CD4-positive, alpha-beta T cell (primary cell): ENCODE measurements around the gene BCHE. TPM values are rescaled to one million over a fixed set of nuclear protein-coding genes. Genes with fewer than 3 reads are reported as not detected.

Source experiments
- ATAC-seq: fragments of 200-7000 bp; cut with Tn5 transposase; one replicate; pipeline ENCODE4 v1.10.0; 2022; ENCODE audit warnings: mild to moderate bottlenecking; ENCODE audit not compliant: poor library complexity
- CTCF ChIA-PET: fragments of 350-600 bp; sonication (Branson Sonifier 250); formaldehyde crosslinking; loops from one replicate; lab custom pipeline; 2021; ENCODE audit warnings: antibody characterized with exemption, inconsistent platforms; lab: Charles Lee
- POLR2A ChIA-PET: fragments of 350-600 bp; sonication (Branson Sonifier 250); formaldehyde crosslinking; loops from one replicate; lab custom pipeline; 2021; ENCODE audit warnings: antibody characterized with exemption, inconsistent platforms; lab: Charles Lee
- DNase-seq, 14 experiments: peaks; one replicate each; pipeline ENCODE4 v3.0.0-alpha.2; 2013 to 2020; ENCODE audit warnings: mixed read lengths in 2 of 14
- H3K27ac ChIP-seq, 2 donors: one replicate each; pipeline versions ENCODE4 v1.5.1 to v1.7.0; 2013; ENCODE audit warnings: low read length in 2 of 2, low read depth in 1 of 2, mild to moderate bottlenecking in 1 of 2
- H3K27me3 ChIP-seq, 2 experiments: 1 replicate in 1 of 2; 2 replicates in 1 of 2; pipeline versions ENCODE4 v1.6.1 to v1.7.0; 2013; ENCODE audit warnings: low read length in 2 of 2, control low read depth in 1 of 2, mild to moderate bottlenecking in 1 of 2, moderate library complexity in 1 of 2; ENCODE audit not compliant: insufficient read depth in 2 of 2, control insufficient read depth in 1 of 2
- H3K36me3 ChIP-seq: one replicate; pipeline ENCODE4 v1.6.1; 2013; ENCODE audit warnings: low read length, control low read depth; ENCODE audit not compliant: insufficient read depth
- H3K4me1 ChIP-seq: one replicate; pipeline ENCODE4 v1.6.1; 2013; ENCODE audit warnings: low read length, control low read depth; ENCODE audit not compliant: insufficient read depth
- H3K4me3 ChIP-seq: one replicate; pipeline ENCODE4 v1.5.1; 2013; ENCODE audit warnings: mild to moderate bottlenecking, low read length, moderate library complexity
- H3K9me3 ChIP-seq, 2 experiments: 1 replicate in 1 of 2; 2 replicates in 1 of 2; pipeline versions ENCODE4 v1.6.1 to v1.7.0; 2013; ENCODE audit warnings: low read length in 2 of 2, mild to moderate bottlenecking in 2 of 2, control low read depth in 1 of 2, moderate library complexity in 1 of 2; ENCODE audit not compliant: control insufficient read depth in 1 of 2, insufficient read depth in 1 of 2
- H3K27ac Mint-ChIP-seq: one replicate; pipeline ENCODE4 v1.8.0; 2020; ENCODE audit warnings: mixed read lengths
- H3K27me3 Mint-ChIP-seq: one replicate; pipeline ENCODE4 v1.8.0; 2021; ENCODE audit warnings: mixed read lengths
- H3K36me3 Mint-ChIP-seq: one replicate; pipeline ENCODE4 v1.8.0; 2021; ENCODE audit warnings: low read depth, mixed read lengths
- H3K4me1 Mint-ChIP-seq: one replicate; pipeline ENCODE4 v1.8.0; 2021; ENCODE audit warnings: low read depth, mixed read lengths
- H3K4me3 Mint-ChIP-seq: one replicate; pipeline ENCODE4 v1.8.0; 2020; ENCODE audit warnings: mild to moderate bottlenecking, mixed read lengths
- H3K9me3 Mint-ChIP-seq: one replicate; pipeline ENCODE4 v1.8.0; 2020; ENCODE audit warnings: mixed read lengths
- intact Hi-C, 2 experiments: fragments of 100-400 bp; cut with DNase I in 1 of 2; cut with micrococcal nuclease in 1 of 2; formaldehyde crosslinking; loops; one replicate each; pipeline versions ENCODE4 v1.15.1 to v1.9.0; 2023 to 2025; cut with DNase I, micrococcal nuclease
- total RNA-seq, 174 experiments: library from RNA in 2 of 174; stranded (reverse) in 2 of 174; gene quantifications; one replicate each; pipeline ENCODE4 v1.2.3 and lab custom pipeline; 2021 to 2026
- TF ChIP-seq, protein P1 (sequence below): fragments of 200-600 bp; IDR thresholded peaks from one replicate; pipeline ENCODE4 v1.8.0; 2022; ENCODE audit warnings: antibody characterized with exemption, mild to moderate bottlenecking

Gene BCHE
- total RNA-seq, 2 experiments from 2014 or later: not detected

DNA sequence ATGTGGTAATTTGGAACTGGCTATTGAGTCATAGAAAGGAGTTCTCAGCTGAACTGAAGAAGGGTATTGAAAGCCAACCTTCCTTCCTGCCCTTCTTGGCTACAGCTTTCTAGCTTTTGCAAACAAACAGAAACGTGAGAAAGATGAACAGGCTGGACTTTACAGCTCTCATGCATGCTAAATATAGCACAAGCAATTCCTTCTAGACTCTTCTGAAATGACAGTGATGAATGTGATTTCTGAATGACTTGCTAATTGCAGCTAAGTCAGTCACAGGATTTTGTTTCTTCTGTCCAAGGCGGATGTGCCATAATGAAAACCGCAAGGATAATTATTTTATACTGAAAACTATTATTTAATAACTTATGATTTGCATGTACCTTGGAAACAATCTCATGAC, 36.3 kb downstream of the BCHE start:
- Histone ChIP-seq H3K27me3 (no peaks in the 10 kb centered on the region), H3K9me3 (peaks cover 0 to 5% of the 10 kb centered on the region in 2 experiments), H3K36me3 (no peaks in the 10 kb centered on the region), H3K4me1 (no peaks in the 10 kb centered on the region), H3K27ac (no peak overlapping the region), H3K4me3 (no peak overlapping the region)
- POLR2A ChIA-PET: no interaction called here
- CTCF ChIA-PET: no interaction called here
- TF ChIP-seq, protein P1, sequence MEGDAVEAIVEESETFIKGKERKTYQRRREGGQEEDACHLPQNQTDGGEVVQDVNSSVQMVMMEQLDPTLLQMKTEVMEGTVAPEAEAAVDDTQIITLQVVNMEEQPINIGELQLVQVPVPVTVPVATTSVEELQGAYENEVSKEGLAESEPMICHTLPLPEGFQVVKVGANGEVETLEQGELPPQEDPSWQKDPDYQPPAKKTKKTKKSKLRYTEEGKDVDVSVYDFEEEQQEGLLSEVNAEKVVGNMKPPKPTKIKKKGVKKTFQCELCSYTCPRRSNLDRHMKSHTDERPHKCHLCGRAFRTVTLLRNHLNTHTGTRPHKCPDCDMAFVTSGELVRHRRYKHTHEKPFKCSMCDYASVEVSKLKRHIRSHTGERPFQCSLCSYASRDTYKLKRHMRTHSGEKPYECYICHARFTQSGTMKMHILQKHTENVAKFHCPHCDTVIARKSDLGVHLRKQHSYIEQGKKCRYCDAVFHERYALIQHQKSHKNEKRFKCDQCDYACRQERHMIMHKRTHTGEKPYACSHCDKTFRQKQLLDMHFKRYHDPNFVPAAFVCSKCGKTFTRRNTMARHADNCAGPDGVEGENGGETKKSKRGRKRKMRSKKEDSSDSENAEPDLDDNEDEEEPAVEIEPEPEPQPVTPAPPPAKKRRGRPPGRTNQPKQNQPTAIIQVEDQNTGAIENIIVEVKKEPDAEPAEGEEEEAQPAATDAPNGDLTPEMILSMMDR: no peak
- Mint-ChIP-seq H3K4me1 (no peaks in the 10 kb centered on the region), H3K36me3 (no peaks in the 10 kb centered on the region), H3K4me3 (no peak overlapping the region), H3K27ac (no peak overlapping the region), H3K27me3 (no peaks in the 10 kb centered on the region), H3K9me3 (peaks cover 2% of the 10 kb centered on the region)
- ATAC-seq: no peak
- intact Hi-C loops: no loop called here
- no peak for DNase-seq

DNA sequence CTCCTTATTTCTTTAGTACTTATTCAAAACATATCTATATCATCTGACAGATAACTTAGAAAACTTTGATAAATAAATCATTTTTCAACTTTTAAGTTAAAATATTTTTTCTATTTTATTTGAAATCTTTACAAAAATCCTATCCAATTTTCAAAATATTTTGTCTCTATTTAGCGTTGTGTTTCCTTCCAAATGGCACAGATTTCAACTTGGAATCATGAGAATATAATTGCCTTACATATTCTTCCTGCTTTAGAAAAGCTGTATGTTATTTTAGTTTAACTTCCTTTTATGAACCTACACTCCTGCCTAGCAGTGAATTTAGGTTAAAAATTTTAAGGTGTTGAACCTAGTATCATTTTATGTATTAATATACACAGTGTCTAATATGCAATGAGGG, 38.2 kb downstream of the BCHE start:
- H3K27ac ChIP-seq: no peak overlapping the region
- DNase-seq (no peak), ATAC-seq (no peak)
- Mint-ChIP-seq H3K27me3 (no peaks in the 10 kb centered on the region), H3K4me3 (no peak overlapping the region), H3K27ac (no peak overlapping the region), H3K36me3 (no peaks in the 10 kb centered on the region), H3K4me1 (no peaks in the 10 kb centered on the region), H3K9me3 (peaks cover 2% of the 10 kb centered on the region)
- intact Hi-C loops: no loop called here
- H3K4me3 ChIP-seq: no peak overlapping the region
- ChIA-PET POLR2A (no interaction called here), CTCF (no interaction called here)
- H3K9me3 ChIP-seq: peaks cover 0 to 5% of the 10 kb centered on the region in 2 experiments
- no peaks in the 10 kb centered on the region for H3K36me3 ChIP-seq
- TF ChIP-seq, protein P1: no peak
- H3K27me3 ChIP-seq: no peaks in the 10 kb centered on the region
- H3K4me1 ChIP-seq: no peaks in the 10 kb centered on the region

DNA sequence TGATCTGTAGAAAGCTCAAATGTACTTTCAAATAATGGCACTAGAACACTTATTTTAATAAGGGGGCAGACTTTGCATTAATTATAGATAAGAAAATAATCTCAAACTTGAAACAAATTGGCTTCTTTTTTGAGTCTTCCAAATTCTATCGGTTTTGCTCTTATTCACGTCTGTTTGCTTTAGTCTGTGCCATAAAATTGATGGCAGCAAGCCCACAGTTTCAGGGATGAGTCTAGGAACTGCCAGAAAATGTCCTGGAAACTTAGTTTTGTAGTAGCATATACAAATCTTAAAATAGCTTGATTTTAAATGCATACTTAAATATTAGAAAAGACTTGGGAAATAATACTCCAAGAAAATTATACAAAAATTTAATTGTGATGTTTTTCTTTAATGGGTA, 39.7 kb downstream of the BCHE start:
- no peak overlapping the region for H3K4me3 ChIP-seq
- no peaks in the 10 kb centered on the region for H3K36me3 ChIP-seq
- no peaks in the 10 kb centered on the region for H3K27me3 ChIP-seq
- Mint-ChIP-seq H3K4me3 (no peak overlapping the region), H3K4me1 (no peaks in the 10 kb centered on the region), H3K27me3 (no peaks in the 10 kb centered on the region), H3K36me3 (no peaks in the 10 kb centered on the region), H3K9me3 (peaks cover 8% of the 10 kb centered on the region), H3K27ac (no peak overlapping the region)
- POLR2A ChIA-PET: no interaction called here
- peaks cover 5 to 7% of the 10 kb centered on the region in 2 experiments for H3K9me3 ChIP-seq
- no peaks in the 10 kb centered on the region for H3K4me1 ChIP-seq
- H3K27ac ChIP-seq: no peak overlapping the region
- DNase-seq: no peak
- TF ChIP-seq, protein P1: no peak
- intact Hi-C loops: no loop called here
- no peak for ATAC-seq
- CTCF ChIA-PET: no interaction called here
